HG02678 (cell line): ENCODE data around the gene DKKL1.

Experiments used
- ATAC-seq: cut with Tn5 transposase; IDR thresholded peaks from one replicate; pipeline ENCODE4 v1.9.1; 2021; ENCODE audit warnings: mild to moderate bottlenecking, moderate library complexity; ENCODE audit not compliant: unreplicated experiment

Gene DKKL1

GRCh38 chr19:49391581-49392399 is 28.1 kb downstream of the DKKL1 start:
- peak; percentile 49 for ATAC-seq

- no peak for ATAC-seq
Measured at GRCh38 chr19:49393881-49394280, 30.2 kb downstream of the DKKL1 start.

- ATAC-seq: no peak
Measured at GRCh38 chr19:49395581-49396407, 32.1 kb downstream of the DKKL1 start.

- no peak for ATAC-seq
Measured at GRCh38 chr19:49396738-49397505, 33.2 kb downstream of the DKKL1 start.

- no peak for ATAC-seq
Measured at GRCh38 chr19:49398001-49398615, 34.4 kb downstream of the DKKL1 start.

- ATAC-seq: no peak
Measured at GRCh38 chr19:49398931-49399330, 35.3 kb downstream of the DKKL1 start.

GRCh38 chr19:49400029-49400428 is 36.4 kb downstream of the DKKL1 start:
- ATAC-seq: no peak

- no peak for ATAC-seq
Measured at GRCh38 chr19:49403404-49404187, 39.9 kb downstream of the DKKL1 start.

- ATAC-seq: no peak
Measured at GRCh38 chr19:49407079-49407478, 43.4 kb downstream of the DKKL1 start.

GRCh38 chr19:49407482-49408015 is 43.9 kb downstream of the DKKL1 start:
- ATAC-seq: no peak

GRCh38 chr19:49408816-49409440 is 45.3 kb downstream of the DKKL1 start:
- ATAC-seq: no peak

GRCh38 chr19:49409441-49410029 is 45.9 kb downstream of the DKKL1 start:
- ATAC-seq: no peak

- ATAC-seq: no peak
Measured at GRCh38 chr19:49411681-49412326, 48.1 kb downstream of the DKKL1 start.

- no peak for ATAC-seq
Measured at GRCh38 chr19:49413348-49413747, 49.7 kb downstream of the DKKL1 start.

GRCh38 chr19:49414256-49414655 is 50.6 kb downstream of the DKKL1 start:
- ATAC-seq: no peak

GRCh38 chr19:49415102-49415809 is 51.6 kb downstream of the DKKL1 start:
- ATAC-seq: no peak

- no peak for ATAC-seq
Measured at GRCh38 chr19:49415810-49416200, 52.1 kb downstream of the DKKL1 start.

GRCh38 chr19:49417088-49417487 is 53.4 kb downstream of the DKKL1 start:
- ATAC-seq: no peak
